ENCODE data around the gene OCRL. TPM values are rescaled to one million over a fixed set of nuclear protein-coding genes. Genes with fewer than 3 reads are reported as not detected.

Gene OCRL
- polyA plus RNA-seq, 1 donor = 23.6 TPM

Other genes with a start within 250 kb of the OCRL start
- 43.9 TPM for gene SMARCA1, start 16.8 kb upstream of the OCRL start, polyA plus RNA-seq
- gene APLN, start 114.7 kb downstream of the OCRL start, polyA plus RNA-seq = 2.5 TPM
- 353 TPM for gene XPNPEP2, start 198.7 kb downstream of the OCRL start, polyA plus RNA-seq
- gene SASH3, start 239.7 kb downstream of the OCRL start, polyA plus RNA-seq = 11.4 TPM

All from large intestine (tissue), 1 donor.